ENCODE results near the gene ZFAND3. TPM values are rescaled to one million over a fixed set of nuclear protein-coding genes. Genes with fewer than 3 reads are reported as not detected.

ZFAND3 gene
- total and polyA plus RNA-seq, 2 donors (not counting 3 experiments of a cell fraction or from before 2014, with no cell fraction given): 15.4 to 54.2 TPM

GRCh38 chr6:38116248-38116647, 296.7 kb downstream of the ZFAND3 start:
- no peak overlapping the region for H3K27ac ChIP-seq (ENCODE audit: insufficient read depth, low read depth, low read length)
- ChIA-PET POLR2A (no interaction called here), CTCF (interaction anchor here (1.4 kb wide), 1 partner anchor 82 kb away, joined by 4 read pairs; no protein-coding TSS in a partner anchor)
- no peak overlapping the region for H3K4me3 ChIP-seq (replicated peaks in 1 of 3; ENCODE audit: insufficient read depth in 1 of 3, low read depth in 1 of 3, low read length in 3 of 3)
- peaks cover 0 to 3% of the 10 kb centered on the region in 2 experiments for H3K36me3 ChIP-seq (ENCODE audit: control insufficient read depth in 2 of 2, extremely low read depth in 1 of 2, insufficient read depth in 2 of 2, low read length in 2 of 2)
- H3K79me2 ChIP-seq (ENCODE audit: control insufficient read depth, insufficient read depth, low read length): peaks cover 3% of the 10 kb centered on the region
- no peaks in the 10 kb centered on the region for H3K9me3 ChIP-seq (replicated peaks; ENCODE audit: control insufficient read depth, insufficient read depth, low read length)
- no peak overlapping the region for H3K4me2 ChIP-seq (ENCODE audit: insufficient read depth, low read length)
- BruUV-seq (replicated peaks): no TSS peak
- H4K20me1 ChIP-seq (replicated peaks; ENCODE audit: control insufficient read depth, extremely low read depth, insufficient read depth, low read length): no peaks in the 10 kb centered on the region
- no peak for DNase-seq (ENCODE audit: low read depth, low spot score)
- H3K9ac ChIP-seq (replicated peaks; ENCODE audit: extremely low read depth, insufficient read depth, low read length): no peak overlapping the region
- intact Hi-C loops (cut with micrococcal nuclease): no loop called here
- H3K27me3 ChIP-seq (ENCODE audit: control insufficient read depth in 2 of 2, insufficient read depth in 2 of 2, low read length in 2 of 2): no peaks in the 10 kb centered on the region
- dilution Hi-C loops (cut with MboI; ENCODE audit: extremely low pct_ligation_motif_present, low sequenced_read_pairs): no loop called here
- no peaks in the 10 kb centered on the region for H3K9me1 ChIP-seq (replicated peaks; ENCODE audit: control insufficient read depth, extremely low read depth, insufficient read depth, low read length)
- no peak for TF ChIP-seq CTCF (IDR thresholded peaks at IDR 0.05; ENCODE audit: extremely low read depth in 1 of 2, insufficient read depth in 1 of 2, low read depth in 1 of 2, low read length in 2 of 2)
- H2AFZ ChIP-seq (ENCODE audit: low read depth, low read length): no peak overlapping the region
- peaks cover 16% of the 10 kb centered on the region for H3K4me1 ChIP-seq (ENCODE audit: control insufficient read depth, extremely low read depth, insufficient read depth, low read length)
- FAIRE-seq: no peak

GRCh38 chr6:38117281-38117680, 297.8 kb downstream of the ZFAND3 start:
- Histone ChIP-seq H4K20me1 (replicated peaks; ENCODE audit: control insufficient read depth, extremely low read depth, insufficient read depth, low read length) (no peaks in the 10 kb centered on the region), H2AFZ (ENCODE audit: low read depth, low read length) (no peak overlapping the region), H3K4me2 (ENCODE audit: insufficient read depth, low read length) (peak overlapping the region; percentile 37), H3K36me3 (ENCODE audit: control insufficient read depth in 2 of 2, extremely low read depth in 1 of 2, insufficient read depth in 2 of 2, low read length in 2 of 2) (peaks cover 0 to 3% of the 10 kb centered on the region in 2 experiments), H3K27ac (ENCODE audit: insufficient read depth, low read depth, low read length) (no peak overlapping the region), H3K4me1 (ENCODE audit: control insufficient read depth, extremely low read depth, insufficient read depth, low read length) (peaks cover 16% of the 10 kb centered on the region), H3K9ac (replicated peaks; ENCODE audit: extremely low read depth, insufficient read depth, low read length) (no peak overlapping the region), H3K27me3 (ENCODE audit: control insufficient read depth in 2 of 2, insufficient read depth in 2 of 2, low read length in 2 of 2) (no peaks in the 10 kb centered on the region), H3K9me3 (replicated peaks; ENCODE audit: control insufficient read depth, insufficient read depth, low read length) (no peaks in the 10 kb centered on the region), H3K9me1 (replicated peaks; ENCODE audit: control insufficient read depth, extremely low read depth, insufficient read depth, low read length) (no peaks in the 10 kb centered on the region), H3K79me2 (ENCODE audit: control insufficient read depth, insufficient read depth, low read length) (peaks cover 2% of the 10 kb centered on the region), H3K4me3 (replicated peaks in 1 of 3; ENCODE audit: insufficient read depth in 1 of 3, low read depth in 1 of 3, low read length in 3 of 3) (no peak overlapping the region)
- DNase-seq (ENCODE audit: low read depth, low spot score) (peak; percentile 56), FAIRE-seq (peak; percentile 77)
- POLR2A ChIA-PET: interaction anchor here (0.6 to 0.7 kb wide), 3 partner anchors 10 to 73 kb away, joined by 4 to 8 read pairs (median 8); no protein-coding TSS in a partner anchor
- intact Hi-C loops (cut with micrococcal nuclease) (no loop called here), dilution Hi-C loops (cut with MboI; ENCODE audit: extremely low pct_ligation_motif_present, low sequenced_read_pairs) (no loop called here)
- TF ChIP-seq POLR2A (IDR thresholded peaks at IDR 0.05; ENCODE audit: low read depth, low read length) (no peak), CTCF (IDR thresholded peaks at IDR 0.05; ENCODE audit: extremely low read depth in 1 of 2, insufficient read depth in 1 of 2, low read depth in 1 of 2, low read length in 2 of 2) (no peak), FOS (IDR thresholded peaks at IDR 0.05; ENCODE audit: borderline replicate concordance, insufficient read depth, low read length) (peak; percentile 29)
- CTCF ChIA-PET: no interaction called here
- BruUV-seq (replicated peaks): no TSS peak
